ENCODE data around the gene ANKRD23.

The ANKRD23 gene

DNA sequence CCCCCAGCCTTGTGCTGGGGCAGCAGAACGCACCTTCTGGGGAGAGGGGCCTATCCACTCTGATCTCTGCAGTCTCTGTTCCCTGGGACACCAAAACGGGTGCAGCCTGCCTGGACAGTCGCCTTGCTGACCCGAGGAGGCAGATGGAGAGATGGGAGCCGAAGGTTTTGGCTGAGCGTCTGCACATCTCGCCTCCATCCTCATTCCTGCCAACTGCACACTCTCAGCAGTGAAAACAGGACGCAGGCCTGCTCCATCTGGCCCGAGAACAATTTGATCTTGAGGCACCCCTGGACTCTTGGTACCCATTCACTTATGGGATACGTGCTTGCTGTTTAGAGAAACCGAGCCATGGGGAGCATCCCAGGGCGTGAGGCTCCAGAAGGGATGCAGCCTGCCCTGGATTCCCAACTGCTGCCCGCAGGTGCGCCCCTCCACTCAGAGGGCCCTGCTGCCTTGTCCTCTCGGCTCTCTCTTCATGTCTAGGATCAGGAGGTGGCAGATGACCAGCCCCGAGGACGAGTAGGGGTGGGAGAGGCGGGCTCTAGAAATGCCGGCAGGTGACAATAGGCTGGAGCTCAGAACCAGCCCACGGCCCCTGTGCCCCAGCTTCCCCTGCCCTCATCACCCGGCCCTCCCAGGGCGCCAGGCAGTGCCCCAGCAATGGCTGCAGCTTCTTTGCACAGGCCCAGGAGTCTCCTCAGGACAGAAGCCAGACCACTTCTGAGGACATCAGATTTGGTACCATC, 35.1 kb upstream of the ANKRD23 start:
- Histone ChIP-seq H4K91ac (ENCODE audit: low read depth, low read length, poor library complexity) (peak overlapping the region; percentile 94), H3K27ac (replicated peaks; ENCODE audit: low read length) (no peak overlapping the region), H3K9me3 (replicated peaks in 1 of 2; ENCODE audit: control insufficient read depth in 2 of 2, insufficient read depth in 1 of 2, low read depth in 1 of 2, low read length in 2 of 2) (no peaks in the 10 kb centered on the region), H3K27me3 (ENCODE audit: control insufficient read depth in 3 of 3, insufficient read depth in 3 of 3, low read depth in 1 of 3, low read length in 3 of 3) (no peaks in the 10 kb centered on the region), H3K4ac (ENCODE audit: low read length) (peak overlapping the region; percentile 15), H3K79me1 (ENCODE audit: low read depth, low read length) (no peaks in the 10 kb centered on the region), H2BK12ac (ENCODE audit: low read length) (peak overlapping the region; percentile 42), H3K4me1 (ENCODE audit: control insufficient read depth in 2 of 2, insufficient read depth in 1 of 2, low read depth in 1 of 2, low read length in 2 of 2) (peaks cover 51 to 55% of the 10 kb centered on the region in 2 donors), H2BK15ac (ENCODE audit: low read length) (peak overlapping the region; percentile 99), H3K18ac (ENCODE audit: low read length) (peak overlapping the region; percentile 81), H2BK5ac (ENCODE audit: low read length) (peak overlapping the region; percentile 21), H3K36me3 (replicated peaks in 1 of 2; ENCODE audit: control insufficient read depth in 2 of 2, insufficient read depth in 2 of 2, low read length in 2 of 2) (no peaks in the 10 kb centered on the region), H3K4me2 (ENCODE audit: insufficient read depth, low read length, poor library complexity, severe bottlenecking) (no peak overlapping the region), H4K8ac (ENCODE audit: low read depth, low read length) (no peak overlapping the region), H3K14ac (ENCODE audit: low read length) (no peak overlapping the region), H3K23ac (ENCODE audit: low read depth, low read length, poor library complexity) (peak overlapping the region; percentile 59), H3K9ac (ENCODE audit: low read depth, low read length, poor library complexity) (peak overlapping the region; percentile 46), H2AK5ac (ENCODE audit: low read depth, low read length) (peak overlapping the region; percentile 34), H2AFZ (ENCODE audit: low read length) (peak overlapping the region; percentile 70), H2BK120ac (ENCODE audit: low read depth, low read length) (no peak overlapping the region), H3K4me3 (ENCODE audit: low read length in 2 of 2) (no peak overlapping the region)
- DNase-seq (ENCODE audit: low spot score): no peak
- WGBS, 2 donors (ENCODE audit: extremely low coverage in 2 of 2, insufficient read length in 2 of 2, insufficient replicate concordance in 1 of 2): no CpG with 5 or more reads among the region's 22 CpGs

GRCh38 chr2:96878171-96878570, 34.4 kb upstream of the ANKRD23 start:
- peak overlapping the region; percentile 10 for H3K23ac ChIP-seq (ENCODE audit: low read depth, low read length, poor library complexity)
- peak overlapping the region; percentile 82 for H2AK5ac ChIP-seq (ENCODE audit: low read depth, low read length)
- no CpG with 5 or more reads among the region's 7 CpGs for WGBS, 2 donors (ENCODE audit: extremely low coverage in 2 of 2, insufficient read length in 2 of 2, insufficient replicate concordance in 1 of 2)
- H4K91ac ChIP-seq (ENCODE audit: low read depth, low read length, poor library complexity): peak overlapping the region; percentile 86
- DNase-seq (ENCODE audit: low spot score): no peak
- peak overlapping the region; percentile 59 for H2BK12ac ChIP-seq (ENCODE audit: low read length)
- peak overlapping the region; percentile 32 for H2BK120ac ChIP-seq (ENCODE audit: low read depth, low read length)
- peak overlapping the region; percentile 87 for H3K18ac ChIP-seq (ENCODE audit: low read length)
- H3K4me2 ChIP-seq (ENCODE audit: insufficient read depth, low read length, poor library complexity, severe bottlenecking): no peak overlapping the region
- H3K27me3 ChIP-seq (ENCODE audit: control insufficient read depth in 3 of 3, insufficient read depth in 3 of 3, low read depth in 1 of 3, low read length in 3 of 3): no peaks in the 10 kb centered on the region
- H3K4ac ChIP-seq (ENCODE audit: low read length): peak overlapping the region; percentile 43
- H2BK15ac ChIP-seq (ENCODE audit: low read length): peak overlapping the region; percentile 99
- H3K4me1 ChIP-seq (ENCODE audit: control insufficient read depth in 2 of 2, insufficient read depth in 1 of 2, low read depth in 1 of 2, low read length in 2 of 2): peaks cover 53 to 55% of the 10 kb centered on the region in 2 donors
- H3K36me3 ChIP-seq (replicated peaks in 1 of 2; ENCODE audit: control insufficient read depth in 2 of 2, insufficient read depth in 2 of 2, low read length in 2 of 2): no peaks in the 10 kb centered on the region
- H3K14ac ChIP-seq (ENCODE audit: low read length): no peak overlapping the region
- H3K27ac ChIP-seq (replicated peaks; ENCODE audit: low read length): no peak overlapping the region
- H3K79me1 ChIP-seq (ENCODE audit: low read depth, low read length): no peaks in the 10 kb centered on the region
- no peaks in the 10 kb centered on the region for H3K9me3 ChIP-seq (replicated peaks in 1 of 2; ENCODE audit: control insufficient read depth in 2 of 2, insufficient read depth in 1 of 2, low read depth in 1 of 2, low read length in 2 of 2)
- peak overlapping the region in 1 of 2 donors; percentile 18 for H3K4me3 ChIP-seq (ENCODE audit: low read length in 2 of 2)
- no peak overlapping the region for H4K8ac ChIP-seq (ENCODE audit: low read depth, low read length)
- H3K9ac ChIP-seq (ENCODE audit: low read depth, low read length, poor library complexity): no peak overlapping the region
- H2BK5ac ChIP-seq (ENCODE audit: low read length): peak overlapping the region; percentile 55
- H2AFZ ChIP-seq (ENCODE audit: low read length): peak overlapping the region; percentile 70

DNA sequence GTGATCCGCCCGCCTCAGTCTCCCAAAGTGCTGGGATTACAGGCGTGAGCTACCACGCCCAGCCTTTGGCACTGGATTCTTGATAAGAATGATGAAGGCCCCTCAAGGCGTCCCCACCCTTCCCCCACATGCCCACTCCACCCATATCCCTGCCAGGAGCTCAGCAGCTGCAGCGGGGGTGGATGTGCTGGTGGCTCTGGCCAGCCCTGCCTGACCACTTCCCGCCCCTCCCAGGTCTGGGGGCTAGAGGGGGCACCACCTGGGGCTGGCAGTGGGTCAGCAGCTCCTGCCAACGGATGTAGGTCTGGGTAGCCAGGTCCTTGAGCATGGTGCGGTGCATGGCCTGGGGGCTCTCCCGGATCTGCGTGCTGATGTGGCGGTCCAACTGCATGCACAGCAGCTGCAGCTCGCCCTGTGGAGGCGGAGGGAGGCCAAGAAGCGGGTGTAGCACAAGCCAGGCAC, 33.8 kb upstream of the ANKRD23 start:
- Histone ChIP-seq H3K36me3 (replicated peaks in 1 of 2; ENCODE audit: control insufficient read depth in 2 of 2, insufficient read depth in 2 of 2, low read length in 2 of 2) (no peaks in the 10 kb centered on the region), H2AK5ac (ENCODE audit: low read depth, low read length) (peak overlapping the region; percentile 82), H3K9me3 (replicated peaks in 1 of 2; ENCODE audit: control insufficient read depth in 2 of 2, insufficient read depth in 1 of 2, low read depth in 1 of 2, low read length in 2 of 2) (no peaks in the 10 kb centered on the region), H3K9ac (ENCODE audit: low read depth, low read length, poor library complexity) (peak overlapping the region; percentile 46), H2BK15ac (ENCODE audit: low read length) (peak overlapping the region; percentile 99), H2BK5ac (ENCODE audit: low read length) (peak overlapping the region; percentile 55), H2BK12ac (ENCODE audit: low read length) (peak overlapping the region; percentile 59), H3K23ac (ENCODE audit: low read depth, low read length, poor library complexity) (peak overlapping the region; percentile 74), H3K14ac (ENCODE audit: low read length) (peak overlapping the region; percentile 91), H3K4ac (ENCODE audit: low read length) (no peak overlapping the region), H2BK120ac (ENCODE audit: low read depth, low read length) (peak overlapping the region; percentile 32), H3K27ac (replicated peaks; ENCODE audit: low read length) (no peak overlapping the region), H3K27me3 (ENCODE audit: control insufficient read depth in 3 of 3, insufficient read depth in 3 of 3, low read depth in 1 of 3, low read length in 3 of 3) (no peaks in the 10 kb centered on the region), H3K79me1 (ENCODE audit: low read depth, low read length) (no peaks in the 10 kb centered on the region), H4K8ac (ENCODE audit: low read depth, low read length) (no peak overlapping the region), H3K4me2 (ENCODE audit: insufficient read depth, low read length, poor library complexity, severe bottlenecking) (no peak overlapping the region), H4K91ac (ENCODE audit: low read depth, low read length, poor library complexity) (peak overlapping the region; percentile 86), H2AFZ (ENCODE audit: low read length) (no peak overlapping the region), H3K4me3 (ENCODE audit: low read length in 2 of 2) (peak overlapping the region in 1 of 2 donors; percentile 36), H3K4me1 (ENCODE audit: control insufficient read depth in 2 of 2, insufficient read depth in 1 of 2, low read depth in 1 of 2, low read length in 2 of 2) (peaks cover 51 to 55% of the 10 kb centered on the region in 2 donors), H3K18ac (ENCODE audit: low read length) (peak overlapping the region; percentile 87)
- no CpG with 5 or more reads among the region's 15 CpGs for WGBS, 2 donors (ENCODE audit: extremely low coverage in 2 of 2, insufficient read length in 2 of 2, insufficient replicate concordance in 1 of 2)
- no peak for DNase-seq (ENCODE audit: low spot score)

- H3K14ac ChIP-seq (ENCODE audit: low read length): no peak overlapping the region
- peak overlapping the region; percentile 33 for H2AK5ac ChIP-seq (ENCODE audit: low read depth, low read length)
- H2BK120ac ChIP-seq (ENCODE audit: low read depth, low read length): no peak overlapping the region
- no peak overlapping the region for H3K9ac ChIP-seq (ENCODE audit: low read depth, low read length, poor library complexity)
- H2BK15ac ChIP-seq (ENCODE audit: low read length): peak overlapping the region; percentile 41
- no peaks in the 10 kb centered on the region for H3K36me3 ChIP-seq (replicated peaks in 1 of 2; ENCODE audit: control insufficient read depth in 2 of 2, insufficient read depth in 2 of 2, low read length in 2 of 2)
- no peak for DNase-seq (ENCODE audit: low spot score)
- H3K4me1 ChIP-seq (ENCODE audit: control insufficient read depth in 2 of 2, insufficient read depth in 1 of 2, low read depth in 1 of 2, low read length in 2 of 2): peaks cover 45 to 49% of the 10 kb centered on the region in 2 donors
- no peak overlapping the region for H2AFZ ChIP-seq (ENCODE audit: low read length)
- H4K91ac ChIP-seq (ENCODE audit: low read depth, low read length, poor library complexity): peak overlapping the region; percentile 50
- no CpG with 5 or more reads among the region's 6 CpGs for WGBS, 2 donors (ENCODE audit: extremely low coverage in 2 of 2, insufficient read length in 2 of 2, insufficient replicate concordance in 1 of 2)
- no peaks in the 10 kb centered on the region for H3K27me3 ChIP-seq (ENCODE audit: control insufficient read depth in 3 of 3, insufficient read depth in 3 of 3, low read depth in 1 of 3, low read length in 3 of 3)
- peak overlapping the region; percentile 81 for H3K18ac ChIP-seq (ENCODE audit: low read length)
- H3K23ac ChIP-seq (ENCODE audit: low read depth, low read length, poor library complexity): no peak overlapping the region
- H2BK12ac ChIP-seq (ENCODE audit: low read length): no peak overlapping the region
- no peak overlapping the region for H4K8ac ChIP-seq (ENCODE audit: low read depth, low read length)
- no peaks in the 10 kb centered on the region for H3K79me1 ChIP-seq (ENCODE audit: low read depth, low read length)
- no peaks in the 10 kb centered on the region for H3K9me3 ChIP-seq (replicated peaks in 1 of 2; ENCODE audit: control insufficient read depth in 2 of 2, insufficient read depth in 1 of 2, low read depth in 1 of 2, low read length in 2 of 2)
- H3K4ac ChIP-seq (ENCODE audit: low read length): no peak overlapping the region
- H3K4me3 ChIP-seq (ENCODE audit: low read length in 2 of 2): no peak overlapping the region
- H2BK5ac ChIP-seq (ENCODE audit: low read length): no peak overlapping the region
- H3K4me2 ChIP-seq (ENCODE audit: insufficient read depth, low read length, poor library complexity, severe bottlenecking): no peak overlapping the region
- H3K27ac ChIP-seq (replicated peaks; ENCODE audit: low read length): peak overlapping the region; percentile 79
Observed at GRCh38 chr2:96877042-96877451, 33.2 kb upstream of the ANKRD23 start.

Data from neuronal stem cell (in vitro differentiated cells).